Effector memory CD8-positive, alpha-beta T cell (primary cell): ENCODE results near the gene ADAM22.
"Not testable (repeated sequence)": the region's sequence is repeated elsewhere in the genome, so short reads cannot be mapped to it uniquely, and the experiment has no call there.

Experiments
- ATAC-seq: fragments of 150-1000 bp; cut with Tn5 transposase; replicated peaks from 2 replicates; pipeline ENCODE4 v1.10.0; 2021; ENCODE audit warnings: mild to moderate bottlenecking, moderate library complexity
- DNase-seq, 3 experiments: peaks; one replicate each; pipeline ENCODE4 v3.0.0; 2021
- H3K27ac Mint-ChIP-seq, 2 donors: one replicate each; pipeline ENCODE4 v1.8.0; 2022; ENCODE audit warnings: mild to moderate bottlenecking in 2 of 2, mixed read lengths in 2 of 2, moderate library complexity in 2 of 2
- H3K27me3 Mint-ChIP-seq, 2 donors: one replicate each; pipeline ENCODE4 v1.8.0; 2022; ENCODE audit warnings: mixed read lengths in 2 of 2
- H3K36me3 Mint-ChIP-seq: one replicate; pipeline ENCODE4 v1.8.0; 2022; ENCODE audit warnings: mild to moderate bottlenecking, moderate library complexity, mixed read lengths; ENCODE audit not compliant: insufficient read depth
- H3K4me1 Mint-ChIP-seq, 2 donors: one replicate each; pipeline ENCODE4 v1.8.0; 2022; ENCODE audit warnings: low read depth in 2 of 2, mixed read lengths in 2 of 2
- H3K4me3 Mint-ChIP-seq, 2 donors: one replicate each; pipeline ENCODE4 v1.8.0; 2022; ENCODE audit warnings: mild to moderate bottlenecking in 2 of 2, mixed read lengths in 2 of 2, moderate library complexity in 2 of 2
- H3K9me3 Mint-ChIP-seq, 2 donors: one replicate each; pipeline ENCODE4 v1.8.0; 2022; ENCODE audit warnings: mixed read lengths in 2 of 2

The ADAM22 gene

GRCh38 chr7:88150033-88150432, 216.0 kb downstream of the ADAM22 start:
- Mint-ChIP-seq H3K4me3 (no peak overlapping the region), H3K36me3 (peaks cover 7% of the 10 kb centered on the region), H3K27me3 (no peaks in the 10 kb centered on the region), H3K9me3 (no peaks in the 10 kb centered on the region), H3K4me1 (no peaks in the 10 kb centered on the region), H3K27ac (no peak overlapping the region)
- DNase-seq = no peak
- no peak for ATAC-seq

GRCh38 chr7:88151119-88151790, 217.2 kb downstream of the ADAM22 start:
- no peaks in the 10 kb centered on the region for H3K27me3 Mint-ChIP-seq
- no peaks in the 10 kb centered on the region for H3K9me3 Mint-ChIP-seq
- ATAC-seq = no peak
- no peak overlapping the region for H3K4me3 Mint-ChIP-seq
- DNase-seq = no peak
- no peak overlapping the region for H3K27ac Mint-ChIP-seq
- peaks cover 7% of the 10 kb centered on the region for H3K36me3 Mint-ChIP-seq
- no peaks in the 10 kb centered on the region for H3K4me1 Mint-ChIP-seq

GRCh38 chr7:88153378-88153777, 219.3 kb downstream of the ADAM22 start:
- H3K4me1 Mint-ChIP-seq = no peaks in the 10 kb centered on the region
- no peak overlapping the region for H3K4me3 Mint-ChIP-seq
- no peaks in the 10 kb centered on the region for H3K27me3 Mint-ChIP-seq
- H3K36me3 Mint-ChIP-seq = peaks cover 7% of the 10 kb centered on the region
- no peak for ATAC-seq
- DNase-seq = no peak
- H3K27ac Mint-ChIP-seq = no peak overlapping the region
- peaks cover 6 to 21% of the 10 kb centered on the region in 2 donors for H3K9me3 Mint-ChIP-seq

- Mint-ChIP-seq H3K27ac (no peak overlapping the region), H3K4me1 (no peaks in the 10 kb centered on the region), H3K9me3 (peaks cover 6 to 28% of the 10 kb centered on the region in 2 donors), H3K36me3 (peaks cover 4% of the 10 kb centered on the region), H3K27me3 (no peaks in the 10 kb centered on the region), H3K4me3 (no peak overlapping the region)
- ATAC-seq = no peak
- DNase-seq = no peak
Observed at GRCh38 chr7:88155756-88156155, 221.7 kb downstream of the ADAM22 start.

- no peak for DNase-seq
- Mint-ChIP-seq H3K27ac (no peak overlapping the region), H3K9me3 (peaks cover 6 to 28% of the 10 kb centered on the region in 2 donors), H3K4me3 (no peak overlapping the region), H3K36me3 (peaks cover 4% of the 10 kb centered on the region), H3K27me3 (no peaks in the 10 kb centered on the region), H3K4me1 (no peaks in the 10 kb centered on the region)
- ATAC-seq = no peak
Observed at GRCh38 chr7:88156356-88156755, 222.3 kb downstream of the ADAM22 start.

GRCh38 chr7:88159741-88160140, 225.7 kb downstream of the ADAM22 start:
- not testable (repeated sequence) for DNase-seq, ATAC-seq, H3K27me3 Mint-ChIP-seq, H3K4me1 Mint-ChIP-seq, H3K27ac Mint-ChIP-seq, H3K4me3 Mint-ChIP-seq, H3K36me3 Mint-ChIP-seq
- H3K9me3 Mint-ChIP-seq = peaks cover 6 to 28% of the 10 kb centered on the region in 2 donors

- DNase-seq = no peak
Observed at GRCh38 chr7:88165697-88166096, 231.6 kb downstream of the ADAM22 start.

GRCh38 chr7:88167223-88167622, 233.2 kb downstream of the ADAM22 start:
- Mint-ChIP-seq H3K27me3 (no peaks in the 10 kb centered on the region), H3K9me3 (no peaks in the 10 kb centered on the region), H3K36me3 (no peaks in the 10 kb centered on the region), H3K4me3 (no peak overlapping the region), H3K4me1 (no peaks in the 10 kb centered on the region), H3K27ac (peak overlapping the region in 1 of 2 donors; percentile 8)
- no peak for ATAC-seq
- no peak for DNase-seq

More at GRCh38 chr7:88165697-88166096, 231.6 kb downstream of the ADAM22 start:
- Mint-ChIP-seq H3K4me3 (no peak overlapping the region), H3K27ac (no peak overlapping the region), H3K36me3 (no peaks in the 10 kb centered on the region), H3K9me3 (no peaks in the 10 kb centered on the region), H3K4me1 (no peaks in the 10 kb centered on the region), H3K27me3 (no peaks in the 10 kb centered on the region)
- ATAC-seq = no peak

- H3K9me3 Mint-ChIP-seq = no peaks in the 10 kb centered on the region
- ATAC-seq = no peak
- no peaks in the 10 kb centered on the region for H3K27me3 Mint-ChIP-seq
- no peaks in the 10 kb centered on the region for H3K4me1 Mint-ChIP-seq
- H3K36me3 Mint-ChIP-seq = no peaks in the 10 kb centered on the region
- no peak overlapping the region for H3K4me3 Mint-ChIP-seq
- peak overlapping the region in 1 of 2 donors; percentile 8 for H3K27ac Mint-ChIP-seq
- DNase-seq = no peak
Observed at GRCh38 chr7:88167721-88168120, 233.7 kb downstream of the ADAM22 start.

- Mint-ChIP-seq H3K9me3 (no peaks in the 10 kb centered on the region), H3K36me3 (no peaks in the 10 kb centered on the region), H3K4me3 (no peak overlapping the region), H3K4me1 (no peaks in the 10 kb centered on the region), H3K27me3 (no peaks in the 10 kb centered on the region), H3K27ac (no peak overlapping the region)
- DNase-seq (no peak), ATAC-seq (no peak)
Observed at GRCh38 chr7:88169717-88170320, 235.8 kb downstream of the ADAM22 start.

GRCh38 chr7:88172842-88173241, 238.8 kb downstream of the ADAM22 start:
- DNase-seq = no peak
- no peaks in the 10 kb centered on the region for H3K4me1 Mint-ChIP-seq
- H3K36me3 Mint-ChIP-seq = no peaks in the 10 kb centered on the region
- no peak overlapping the region for H3K27ac Mint-ChIP-seq
- H3K4me3 Mint-ChIP-seq = no peak overlapping the region
- no peak for ATAC-seq
- no peaks in the 10 kb centered on the region for H3K9me3 Mint-ChIP-seq
- no peaks in the 10 kb centered on the region for H3K27me3 Mint-ChIP-seq

GRCh38 chr7:88176190-88176589, 242.1 kb downstream of the ADAM22 start:
- ATAC-seq (no peak), DNase-seq (no peak)
- no peaks in the 10 kb centered on the region for H3K27me3 Mint-ChIP-seq
- H3K4me3 Mint-ChIP-seq = no peak overlapping the region
- H3K27ac Mint-ChIP-seq = no peak overlapping the region
- H3K4me1 Mint-ChIP-seq = no peaks in the 10 kb centered on the region
- no peaks in the 10 kb centered on the region for H3K36me3 Mint-ChIP-seq
- H3K9me3 Mint-ChIP-seq = no peaks in the 10 kb centered on the region

- ATAC-seq = no peak
- no peaks in the 10 kb centered on the region for H3K4me1 Mint-ChIP-seq
- no peak overlapping the region for H3K4me3 Mint-ChIP-seq
- no peak overlapping the region for H3K27ac Mint-ChIP-seq
- no peaks in the 10 kb centered on the region for H3K27me3 Mint-ChIP-seq
- no peak for DNase-seq
- no peaks in the 10 kb centered on the region for H3K9me3 Mint-ChIP-seq
- H3K36me3 Mint-ChIP-seq = no peaks in the 10 kb centered on the region
Observed at GRCh38 chr7:88183051-88183450, 249.0 kb downstream of the ADAM22 start.

GRCh38 chr7:88184848-88185304, 250.8 kb downstream of the ADAM22 start:
- H3K27ac Mint-ChIP-seq = no peak overlapping the region
- no peaks in the 10 kb centered on the region for H3K27me3 Mint-ChIP-seq
- no peaks in the 10 kb centered on the region for H3K36me3 Mint-ChIP-seq
- H3K9me3 Mint-ChIP-seq = no peaks in the 10 kb centered on the region
- H3K4me1 Mint-ChIP-seq = no peaks in the 10 kb centered on the region
- ATAC-seq (peak; percentile 61), DNase-seq (no peak)
- H3K4me3 Mint-ChIP-seq = no peak overlapping the region
